Astrocyte of the hippocampus (primary cell): ENCODE results near the gene VAMP4.
"Not testable (repeated sequence)": the region's sequence is repeated elsewhere in the genome, so short reads cannot be mapped to it uniquely, and the experiment has no call there.

Source experiments
- DNase-seq: peaks from one replicate; pipeline ENCODE4 v3.0.0; 2011; ENCODE audit warnings: low read depth, low spot score

VAMP4 gene

GRCh38 chr1:171699531-171699930, 42.3 kb downstream of the VAMP4 start:
- DNase-seq: peak; percentile 15

GRCh38 chr1:171695772-171696171, 46.1 kb downstream of the VAMP4 start:
- DNase-seq: not testable (repeated sequence)

DNA sequence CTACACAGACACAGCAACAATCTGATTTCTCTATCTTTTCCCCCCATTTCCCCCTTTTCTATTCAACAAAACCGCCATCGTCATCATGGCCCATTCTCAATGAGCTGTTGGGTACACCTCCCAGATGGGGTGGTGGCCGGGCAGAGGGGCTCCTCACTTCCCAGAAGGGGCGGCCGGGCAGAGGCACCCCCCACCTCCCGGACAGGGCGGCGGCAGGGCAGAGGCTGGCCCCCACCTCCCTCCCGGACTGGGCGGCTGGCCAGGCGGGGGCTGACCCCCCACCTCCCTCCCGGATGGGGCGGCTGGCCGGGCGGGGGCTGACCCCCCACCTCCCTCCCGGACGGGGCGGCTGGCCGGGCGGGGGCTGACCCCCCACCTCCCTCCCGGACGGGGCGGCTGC, 48.3 kb downstream of the VAMP4 start:
- DNase-seq: not testable (repeated sequence)

DNA sequence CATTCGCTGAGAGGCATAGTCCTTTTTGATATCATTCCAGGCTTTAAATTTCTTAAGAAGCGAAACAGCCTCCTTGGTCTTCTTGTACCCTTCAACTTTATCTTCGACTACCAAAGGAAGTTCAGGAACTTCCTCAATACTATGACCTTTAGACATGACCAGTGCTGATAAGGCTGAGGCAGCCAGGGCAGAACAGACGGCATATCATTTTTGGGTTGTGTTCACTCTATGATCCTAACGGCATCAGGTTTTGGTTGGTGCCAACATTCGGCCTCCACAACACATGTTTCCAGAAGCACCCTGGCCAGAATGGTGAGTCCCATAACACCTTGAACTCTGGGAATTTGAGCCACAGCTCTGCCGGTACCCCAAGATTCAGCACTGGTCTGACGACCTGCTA, 58.0 kb downstream of the VAMP4 start:
- DNase-seq: no peak

- no peak for DNase-seq
These were observed 61.5 kb downstream of the VAMP4 start for GRCh38 chr1:171680339-171680738.

- no peak for DNase-seq
These were observed 65.0 kb downstream of the VAMP4 start for GRCh38 chr1:171676823-171677222.

- DNase-seq: no peak
These were observed 67.1 kb downstream of the VAMP4 start for GRCh38 chr1:171674431-171675405.

DNA sequence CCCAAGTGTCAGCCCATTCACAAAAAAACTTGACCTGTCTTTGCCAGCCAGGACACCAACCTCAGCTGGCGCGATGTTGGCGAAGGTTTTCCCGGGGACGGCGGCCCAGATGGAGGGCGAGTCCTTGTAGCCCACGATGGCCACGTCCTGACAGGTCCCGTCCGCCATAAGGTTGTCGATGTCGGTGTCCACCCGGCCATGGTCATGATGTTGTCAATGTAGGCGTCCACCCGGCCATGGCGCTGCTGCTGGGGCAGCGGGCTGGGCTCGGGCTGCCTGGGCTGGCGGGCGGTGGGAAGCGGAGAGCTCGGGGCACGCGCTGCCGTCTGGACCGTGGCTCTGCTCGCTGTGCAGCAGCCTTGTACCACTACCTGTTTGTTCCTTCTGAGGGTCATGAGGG, 71.1 kb downstream of the VAMP4 start:
- DNase-seq: no peak

- no peak for DNase-seq
These were observed 73.5 kb downstream of the VAMP4 start for GRCh38 chr1:171668372-171668771.

DNA sequence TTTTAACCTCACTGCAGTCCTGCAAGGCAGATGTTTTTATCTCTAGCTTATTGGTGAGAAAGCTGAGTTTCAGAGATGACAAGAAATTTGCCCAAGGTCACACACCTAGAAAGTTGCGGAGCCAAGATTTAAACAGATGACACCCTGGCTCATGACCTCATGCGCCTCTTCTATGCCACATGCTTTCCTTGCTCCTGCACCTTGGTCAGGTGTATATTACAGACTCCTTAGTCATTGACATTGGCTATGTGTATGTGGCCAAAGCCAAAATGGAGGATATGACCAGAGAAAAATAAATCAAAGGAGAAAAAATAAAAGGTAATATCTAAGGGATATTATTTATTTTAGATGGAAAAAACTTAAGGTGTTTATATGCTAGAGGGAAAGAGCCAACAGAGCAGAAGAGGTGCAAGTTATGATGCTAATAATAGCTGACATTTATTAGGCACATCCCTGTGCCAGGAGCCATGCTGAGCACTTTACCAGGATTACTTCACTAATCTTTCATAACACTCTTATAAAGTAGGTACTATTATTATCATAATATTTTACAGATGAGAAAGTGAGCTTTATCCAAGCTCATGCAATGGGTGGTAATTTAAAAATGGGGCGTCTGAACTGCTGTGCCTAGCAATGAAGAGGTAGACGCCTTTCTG, 75.6 kb downstream of the VAMP4 start:
- DNase-seq: no peak

DNA sequence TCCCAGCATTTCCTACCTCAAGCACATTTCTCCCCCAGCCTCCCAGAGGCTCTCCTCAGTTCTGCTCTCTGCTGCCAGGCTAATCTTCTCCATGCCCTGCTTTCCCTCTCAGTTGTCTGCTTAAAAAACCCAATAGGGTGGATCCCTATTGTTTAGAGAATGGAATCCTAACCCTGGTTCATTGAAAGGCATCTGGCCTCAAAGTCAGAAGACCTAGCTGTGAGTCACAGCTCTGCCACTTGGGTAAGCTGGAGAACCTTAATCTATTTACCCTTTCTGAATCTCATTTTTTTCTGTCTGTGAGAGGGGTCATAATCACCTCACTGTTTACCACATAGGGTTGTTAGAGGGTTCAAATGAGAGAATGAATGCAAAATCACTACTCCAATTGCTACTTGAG, 76.9 kb downstream of the VAMP4 start:
- peak; percentile 9 for DNase-seq

GRCh38 chr1:171663854-171664575, 77.8 kb downstream of the VAMP4 start:
- DNase-seq: no peak

- no peak for DNase-seq
These were observed 78.6 kb downstream of the VAMP4 start for GRCh38 chr1:171663036-171663853.

DNA sequence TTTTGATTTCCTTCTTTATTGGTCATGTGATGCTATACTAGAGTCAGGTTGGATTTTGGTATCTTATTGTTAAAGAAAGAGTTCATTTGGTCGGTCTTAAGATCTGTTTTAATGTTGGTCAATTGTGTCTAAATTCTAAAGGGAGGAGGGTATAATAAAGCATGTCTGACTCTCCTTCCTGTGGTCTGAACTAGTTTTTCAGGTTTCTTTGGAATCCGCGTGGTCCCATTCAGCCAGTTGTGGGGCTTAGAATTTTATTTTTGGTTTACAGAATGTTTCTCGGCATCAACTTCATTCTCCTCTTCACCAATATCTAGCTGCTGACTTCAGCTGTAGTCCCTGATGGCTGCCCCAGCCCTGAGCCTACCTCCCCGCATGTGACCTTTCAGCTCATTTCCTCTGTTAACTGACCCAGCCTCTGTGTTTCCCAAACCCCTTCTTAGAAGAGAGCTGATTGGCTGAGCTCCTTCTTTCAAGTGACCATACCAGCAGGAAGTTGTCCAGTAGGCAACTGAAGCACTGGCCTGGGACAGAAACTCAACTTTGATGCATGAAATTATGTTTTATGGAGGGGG, 80.7 kb downstream of the VAMP4 start:
- no peak for DNase-seq

GRCh38 chr1:171656206-171656605, 85.7 kb downstream of the VAMP4 start:
- DNase-seq: not testable (repeated sequence)

DNA sequence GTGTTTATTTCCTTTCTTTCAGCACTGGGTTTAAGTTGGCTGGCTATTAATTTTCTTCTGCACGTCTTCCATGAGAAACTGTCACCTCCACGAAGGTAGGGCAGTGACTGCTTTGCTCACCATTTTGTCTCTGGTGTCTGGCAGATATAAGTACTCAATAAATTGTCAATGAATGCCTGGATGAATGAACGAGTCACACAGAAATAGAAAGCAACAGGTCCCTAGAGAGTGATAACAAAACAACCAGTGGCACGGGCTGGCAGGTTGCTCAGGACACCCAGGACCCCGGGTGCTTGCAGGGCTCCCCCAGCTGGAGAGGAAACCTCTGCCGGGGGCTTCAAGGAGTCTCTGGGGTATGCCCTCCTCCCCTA, 86.1 kb downstream of the VAMP4 start:
- DNase-seq: no peak

DNA sequence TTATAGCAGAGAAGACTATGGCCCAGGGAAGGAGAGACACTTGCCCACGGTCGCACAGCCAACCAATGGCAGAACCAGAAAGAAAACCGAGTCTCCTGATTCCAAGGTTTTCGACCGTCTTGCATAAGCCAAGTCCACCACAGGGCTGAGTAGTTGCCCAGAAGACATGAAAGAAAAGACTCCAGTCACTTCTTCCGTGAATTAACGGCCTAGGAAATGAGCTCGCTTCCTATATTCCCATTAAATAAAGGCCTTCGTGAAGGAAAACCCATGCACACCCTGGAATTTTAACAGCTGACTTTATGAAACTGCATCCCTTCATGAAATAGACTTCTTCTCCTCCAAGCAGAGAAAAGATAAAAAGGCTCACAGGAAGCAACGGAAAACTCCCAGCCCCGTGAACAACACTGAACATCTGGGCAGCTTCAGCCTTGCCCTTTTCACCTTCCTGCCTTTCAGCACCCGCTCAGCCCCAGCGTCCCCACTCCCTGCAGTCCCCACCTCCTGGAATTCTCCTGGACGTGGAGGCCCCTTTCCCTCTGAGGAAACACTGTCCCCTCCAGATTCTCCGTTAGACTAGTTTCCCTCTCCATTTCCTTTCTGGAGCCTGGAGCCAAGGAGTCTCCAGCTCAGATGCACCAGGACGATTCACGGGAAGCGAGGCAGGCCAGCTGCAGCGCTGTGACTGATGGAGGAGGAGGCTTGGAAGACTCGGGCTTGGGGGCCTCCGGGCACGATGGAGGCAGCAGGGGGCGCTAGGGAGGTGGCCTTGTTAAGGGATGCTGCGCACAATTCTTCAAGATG, 86.7 kb downstream of the VAMP4 start:
- peak; percentile 54 for DNase-seq

GRCh38 chr1:171654201-171654941, 87.5 kb downstream of the VAMP4 start:
- peak; percentile 92 for DNase-seq

DNA sequence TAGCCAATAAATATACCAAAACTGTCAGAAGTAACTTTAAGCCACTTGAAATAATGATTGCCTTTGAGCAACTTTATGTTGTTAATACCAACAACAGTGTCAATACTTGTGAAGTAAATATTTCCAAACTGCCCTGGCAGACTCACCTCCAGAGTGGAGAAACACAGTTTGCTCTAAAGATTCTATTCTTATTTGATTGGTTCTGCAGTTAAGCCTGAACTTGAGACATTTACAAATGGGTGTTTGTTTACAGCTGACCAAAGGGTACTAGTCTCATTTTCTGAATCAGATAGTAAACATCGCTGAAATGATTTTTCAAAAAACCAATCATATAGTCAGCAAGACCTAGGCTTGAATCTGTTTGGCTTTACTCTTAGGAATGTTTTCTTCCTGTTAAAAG, 88.1 kb downstream of the VAMP4 start:
- DNase-seq: no peak
